Measurements from ENCODE around the gene NUMB. TPM values are rescaled to one million over a fixed set of nuclear protein-coding genes. Genes with fewer than 3 reads are reported as not detected.
"Not testable (repeated sequence)": the region's sequence is repeated elsewhere in the genome, so short reads cannot be mapped to it uniquely, and the experiment has no call there.

NUMB gene
- total RNA-seq, 2 donors from 2014 or later, result 43.8 to 45.2 TPM

DNA sequence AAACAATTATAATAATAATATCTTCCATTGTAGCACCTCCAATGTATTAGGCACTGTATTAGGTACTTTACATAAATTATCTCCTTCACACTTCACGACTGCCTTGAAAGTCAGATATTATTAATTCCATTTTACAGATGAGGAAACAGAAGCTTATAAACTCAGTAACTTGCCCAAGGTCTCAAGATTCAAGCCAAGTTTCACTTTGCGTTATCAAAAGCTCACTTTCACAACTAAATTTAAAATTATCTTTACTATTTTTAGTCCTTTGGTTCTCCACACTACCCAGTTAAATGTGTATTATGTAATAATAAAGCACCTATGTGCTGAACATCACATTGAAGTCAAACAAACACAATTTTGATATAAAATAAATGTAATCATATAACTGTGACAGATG is 55.8 kb downstream of the NUMB start:
- H3K4me1 ChIP-seq, result peaks cover 16% of the 10 kb centered on the region
- no peak overlapping the region for H3K4me3 ChIP-seq
- no peaks in the 10 kb centered on the region for H3K27me3 ChIP-seq
- DNase-seq (no peak), ATAC-seq (no peak)
- H3K36me3 ChIP-seq (replicated peaks in 1 of 2; ENCODE audit: insufficient read depth in 1 of 2, low read depth in 2 of 2), result no peaks in the 10 kb centered on the region
- 17 to 29% methylated on average over 2 of the region's 2 CpGs for WGBS, 2 donors
- no peaks in the 10 kb centered on the region for H3K9me3 ChIP-seq
- TF ChIP-seq POLR2A (IDR thresholded peaks at IDR 0.05), result no peak
- TF ChIP-seq, protein P1, sequence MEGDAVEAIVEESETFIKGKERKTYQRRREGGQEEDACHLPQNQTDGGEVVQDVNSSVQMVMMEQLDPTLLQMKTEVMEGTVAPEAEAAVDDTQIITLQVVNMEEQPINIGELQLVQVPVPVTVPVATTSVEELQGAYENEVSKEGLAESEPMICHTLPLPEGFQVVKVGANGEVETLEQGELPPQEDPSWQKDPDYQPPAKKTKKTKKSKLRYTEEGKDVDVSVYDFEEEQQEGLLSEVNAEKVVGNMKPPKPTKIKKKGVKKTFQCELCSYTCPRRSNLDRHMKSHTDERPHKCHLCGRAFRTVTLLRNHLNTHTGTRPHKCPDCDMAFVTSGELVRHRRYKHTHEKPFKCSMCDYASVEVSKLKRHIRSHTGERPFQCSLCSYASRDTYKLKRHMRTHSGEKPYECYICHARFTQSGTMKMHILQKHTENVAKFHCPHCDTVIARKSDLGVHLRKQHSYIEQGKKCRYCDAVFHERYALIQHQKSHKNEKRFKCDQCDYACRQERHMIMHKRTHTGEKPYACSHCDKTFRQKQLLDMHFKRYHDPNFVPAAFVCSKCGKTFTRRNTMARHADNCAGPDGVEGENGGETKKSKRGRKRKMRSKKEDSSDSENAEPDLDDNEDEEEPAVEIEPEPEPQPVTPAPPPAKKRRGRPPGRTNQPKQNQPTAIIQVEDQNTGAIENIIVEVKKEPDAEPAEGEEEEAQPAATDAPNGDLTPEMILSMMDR (IDR thresholded peaks at IDR 0.05), result no peak
- intact Hi-C loops (cut with DNase I), result no loop called here
- peak overlapping the region in 1 of 4 donors; percentile 13 for H3K27ac ChIP-seq

DNA sequence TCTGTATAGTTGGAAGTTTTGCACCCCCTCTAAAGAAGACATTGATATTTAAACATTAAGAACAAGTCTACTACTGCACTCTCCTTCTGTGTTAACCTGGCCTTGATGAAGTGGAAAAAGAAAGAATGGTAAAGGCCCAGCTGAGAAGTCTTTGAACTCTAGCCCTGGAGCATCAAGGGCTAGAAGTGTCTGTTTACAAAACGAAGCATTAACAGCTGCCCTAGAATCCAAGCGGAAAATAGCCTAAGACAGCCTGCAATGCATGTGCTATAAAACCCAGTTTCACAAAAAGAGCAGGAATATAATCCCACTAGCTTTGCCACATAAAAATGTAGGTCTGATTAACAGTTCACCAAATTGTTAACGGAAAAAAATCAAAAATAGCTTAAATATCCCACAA is 60.5 kb downstream of the NUMB start:
- H3K9me3 ChIP-seq, result no peaks in the 10 kb centered on the region
- no peak overlapping the region for H3K4me3 ChIP-seq
- H3K27me3 ChIP-seq, result no peaks in the 10 kb centered on the region
- intact Hi-C loops (cut with DNase I), result no loop called here
- DNase-seq (no peak), ATAC-seq (no peak)
- H3K36me3 ChIP-seq (replicated peaks in 1 of 2; ENCODE audit: insufficient read depth in 1 of 2, low read depth in 2 of 2), result no peaks in the 10 kb centered on the region
- WGBS, 2 donors, result 67 to 69% methylated on average over 3 of the region's 3 CpGs
- H3K4me1 ChIP-seq, result peaks cover 18% of the 10 kb centered on the region
- no peak for TF ChIP-seq POLR2A (IDR thresholded peaks at IDR 0.05)
- TF ChIP-seq, protein P1 (IDR thresholded peaks at IDR 0.05), result no peak
- no peak overlapping the region for H3K27ac ChIP-seq

DNA sequence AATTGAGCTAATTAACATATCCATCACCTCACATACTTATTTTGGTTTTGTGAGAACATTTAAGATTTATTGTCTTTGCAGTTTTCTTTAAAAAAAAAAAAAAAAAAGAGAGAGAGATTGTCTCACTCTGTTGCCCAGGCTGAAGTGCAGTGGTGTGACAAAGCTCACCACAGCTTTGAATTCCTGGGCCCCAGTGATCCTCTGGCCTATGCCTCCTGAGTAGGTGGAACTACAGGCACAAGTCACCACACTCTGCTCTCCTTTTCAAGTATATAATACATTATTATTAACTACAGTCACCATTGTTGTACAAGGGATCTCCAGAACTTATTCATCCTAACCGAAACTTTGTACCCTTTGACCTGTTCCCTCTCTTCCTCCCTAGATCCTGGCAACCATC is 64.0 kb downstream of the NUMB start:
- ATAC-seq, result no peak
- Histone ChIP-seq H3K9me3 (no peaks in the 10 kb centered on the region), H3K36me3 (replicated peaks in 1 of 2; ENCODE audit: insufficient read depth in 1 of 2, low read depth in 2 of 2) (no peaks in the 10 kb centered on the region), H3K27me3 (no peaks in the 10 kb centered on the region), H3K4me1 (peaks cover 25% of the 10 kb centered on the region), H3K27ac (no peak overlapping the region), H3K4me3 (no peak overlapping the region)
- intact Hi-C loops (cut with DNase I), result no loop called here
- TF ChIP-seq, protein P1 (IDR thresholded peaks at IDR 0.05), result no peak
- no peak for TF ChIP-seq POLR2A (IDR thresholded peaks at IDR 0.05)
- WGBS, 2 donors, result 85 to 90% methylated on average over 1 of the region's 1 CpG
- no peak for DNase-seq

DNA sequence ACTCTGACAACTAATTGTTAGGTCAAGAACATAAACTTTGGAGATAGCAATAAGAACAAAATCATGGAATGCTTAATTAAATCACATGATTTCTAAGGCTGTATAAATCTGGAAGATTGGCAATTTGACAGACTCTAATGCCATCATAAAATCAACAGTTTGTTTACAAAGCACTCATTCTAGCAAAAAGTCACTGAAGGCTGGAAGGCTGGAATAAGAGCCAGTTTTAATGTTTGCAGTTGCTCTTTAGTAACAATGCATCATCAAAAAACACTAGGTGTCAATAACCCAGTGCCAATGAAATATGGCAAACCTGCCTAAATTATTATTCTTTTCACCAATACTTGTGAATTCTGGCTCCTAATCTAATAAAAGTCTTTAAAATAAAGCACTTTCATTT is 65.0 kb downstream of the NUMB start:
- Histone ChIP-seq H3K27ac (no peak overlapping the region), H3K9me3 (no peaks in the 10 kb centered on the region), H3K27me3 (no peaks in the 10 kb centered on the region), H3K4me1 (peaks cover 25% of the 10 kb centered on the region), H3K36me3 (replicated peaks in 1 of 2; ENCODE audit: insufficient read depth in 1 of 2, low read depth in 2 of 2) (no peaks in the 10 kb centered on the region), H3K4me3 (no peak overlapping the region)
- no peak for ATAC-seq
- no peak for DNase-seq
- intact Hi-C loops (cut with DNase I), result no loop called here
- TF ChIP-seq, protein P1 (IDR thresholded peaks at IDR 0.05), result no peak
- TF ChIP-seq POLR2A (IDR thresholded peaks at IDR 0.05), result no peak

DNA sequence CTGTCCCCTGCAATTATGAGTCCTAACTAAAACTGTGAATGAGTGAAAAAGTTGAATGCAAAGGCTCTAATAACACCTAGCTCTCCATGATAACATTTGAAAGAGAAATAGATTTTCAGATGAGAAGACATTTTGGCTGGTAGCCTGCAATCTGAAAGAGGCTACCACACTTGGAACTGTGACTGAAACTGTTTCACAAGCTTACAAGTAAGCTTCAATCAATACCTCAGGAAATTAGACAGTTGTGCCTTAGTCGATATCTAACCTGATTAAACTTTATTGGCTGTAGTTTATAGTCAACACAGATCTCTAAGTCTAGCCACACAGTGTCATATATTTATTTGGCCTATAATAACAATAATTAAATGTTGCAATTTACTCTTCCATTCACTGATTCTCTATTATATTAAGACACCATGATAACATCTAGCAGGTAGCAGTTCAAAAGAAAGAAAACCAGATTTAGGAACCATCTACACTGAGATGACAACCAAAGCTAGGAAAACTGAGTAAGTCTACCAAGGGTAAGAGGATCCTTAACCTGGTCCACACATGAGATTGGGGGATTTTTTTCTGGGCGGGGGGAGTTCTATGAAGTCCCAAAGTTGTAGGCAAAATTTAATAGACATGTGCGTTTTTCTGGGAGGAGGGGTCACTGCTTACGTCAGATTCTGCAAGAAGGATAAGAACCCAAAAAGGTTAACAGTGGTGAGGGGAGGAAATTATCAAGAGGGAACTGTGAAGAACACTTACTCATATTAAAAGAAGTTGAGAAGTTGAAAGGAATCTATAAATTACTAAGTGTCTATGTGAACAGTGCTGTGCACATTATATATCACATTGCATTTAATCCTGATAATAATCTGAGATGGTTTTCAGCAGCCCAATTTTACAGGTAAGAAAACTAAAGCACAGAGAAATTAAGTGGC is 65.8 kb downstream of the NUMB start:
- H3K27ac ChIP-seq, result no peak overlapping the region
- DNase-seq (no peak), ATAC-seq (no peak)
- no peak overlapping the region for H3K4me3 ChIP-seq
- H3K9me3 ChIP-seq, result no peaks in the 10 kb centered on the region
- no peaks in the 10 kb centered on the region for H3K36me3 ChIP-seq (replicated peaks in 1 of 2; ENCODE audit: insufficient read depth in 1 of 2, low read depth in 2 of 2)
- WGBS, 2 donors, result 61% methylated on average over 4 of the region's 4 CpGs
- intact Hi-C loops (cut with DNase I), result no loop called here
- TF ChIP-seq, protein P1 (IDR thresholded peaks at IDR 0.05), result no peak
- no peak for TF ChIP-seq POLR2A (IDR thresholded peaks at IDR 0.05)
- H3K27me3 ChIP-seq, result no peaks in the 10 kb centered on the region
- H3K4me1 ChIP-seq, result peaks cover 25% of the 10 kb centered on the region

DNA sequence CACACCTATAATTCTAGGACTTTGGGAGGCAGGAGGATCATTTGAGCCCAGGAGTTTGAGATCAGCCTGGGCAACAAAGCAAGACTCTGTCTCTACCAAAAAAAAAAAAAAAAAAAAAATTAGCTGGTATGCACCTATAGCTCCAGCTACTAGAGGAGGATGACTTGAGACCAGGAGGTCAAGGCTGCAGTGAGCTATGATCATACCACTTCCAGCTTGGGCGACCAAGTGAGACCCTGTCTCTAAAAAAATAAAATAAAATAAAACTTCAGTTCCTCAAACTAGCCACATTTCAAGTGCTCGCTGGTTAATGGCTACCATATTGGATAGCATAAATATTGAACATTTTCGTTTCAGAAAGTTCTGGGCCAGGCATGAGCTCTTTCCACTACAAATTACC is 70.5 kb downstream of the NUMB start:
- peaks cover 14% of the 10 kb centered on the region for H3K4me1 ChIP-seq
- intact Hi-C loops (cut with DNase I); ATAC-seq; H3K9me3 ChIP-seq; H3K4me3 ChIP-seq; H3K27ac ChIP-seq; H3K27me3 ChIP-seq; DNase-seq; H3K36me3 ChIP-seq (replicated peaks in 1 of 2; ENCODE audit: insufficient read depth in 1 of 2, low read depth in 2 of 2): not testable (repeated sequence)
- WGBS, 2 donors, result 93 to 94% methylated on average over 2 to 3 of the region's 3 CpGs
